ENCODE results near the gene AMDHD2.
"Not testable (repeated sequence)": the region's sequence is repeated elsewhere in the genome, so short reads cannot be mapped to it uniquely, and the experiment has no call there.

The AMDHD2 gene

GRCh38 chr16:2520097-2520783, at the start of gene AMDHD2:
Gene AMDHD2, plus strand, starts transcription at chr16:2520371. Its CDS starts 88 bp downstream, at chr16:2520459.
- peak; percentile 74 for DNase-seq

GRCh38 chr16:2470603-2471015, 49.6 kb upstream of the AMDHD2 start:
- DNase-seq, result peak; percentile 93

DNA sequence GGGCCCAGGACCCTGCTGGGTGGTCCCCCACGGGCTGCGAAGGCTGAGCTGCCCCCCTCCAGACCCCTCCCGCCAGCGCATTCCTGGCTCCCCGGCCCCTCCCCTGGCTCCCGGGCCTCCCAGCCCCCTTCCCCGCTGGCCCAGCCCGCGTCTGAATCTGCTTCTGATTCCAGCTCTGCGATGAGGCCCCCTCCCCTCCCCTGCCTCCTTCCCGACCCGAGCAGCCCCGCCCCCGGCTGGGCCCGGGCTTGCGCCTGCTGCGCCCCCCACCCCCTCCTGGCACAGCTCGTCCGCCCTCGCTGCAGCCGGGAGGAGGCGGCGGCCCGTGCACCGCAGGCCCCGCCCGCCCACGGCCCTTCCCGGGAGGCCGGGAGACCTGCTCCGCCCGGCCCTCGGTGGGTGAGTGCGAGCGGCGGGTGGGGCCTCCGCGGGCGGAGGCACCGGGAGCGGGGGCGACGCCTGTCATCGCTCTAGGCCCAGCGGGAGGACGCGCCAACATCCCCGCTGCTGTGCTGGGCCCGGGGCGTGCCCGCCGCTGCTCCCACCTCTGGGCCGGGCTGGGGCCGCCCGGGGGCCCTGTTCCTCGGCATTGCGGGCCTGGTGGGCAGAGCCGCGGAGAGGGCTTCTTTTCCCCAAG, 49.0 kb upstream of the AMDHD2 start, which contains the start of gene NTN3:
NTN3 (plus strand) TSS at position 282 of the 637 bp plus-strand sequence. CDS start 405 bp downstream, outside the sequence.
- peak; percentile 93 for DNase-seq

GRCh38 chr16:2471653-2472487, 48.3 kb upstream of the AMDHD2 start:
- DNase-seq, result no peak

DNA sequence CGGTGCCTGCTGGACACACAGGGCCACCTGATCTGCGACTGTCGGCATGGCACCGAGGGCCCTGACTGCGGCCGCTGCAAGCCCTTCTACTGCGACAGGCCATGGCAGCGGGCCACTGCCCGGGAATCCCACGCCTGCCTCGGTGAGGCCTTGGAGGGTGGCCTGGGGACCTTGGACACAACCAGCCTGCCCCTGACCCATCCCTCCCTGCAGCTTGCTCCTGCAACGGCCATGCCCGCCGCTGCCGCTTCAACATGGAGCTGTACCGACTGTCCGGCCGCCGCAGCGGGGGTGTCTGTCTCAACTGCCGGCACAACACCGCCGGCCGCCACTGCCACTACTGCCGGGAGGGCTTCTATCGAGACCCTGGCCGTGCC, 47.7 kb upstream of the AMDHD2 start:
- no peak for DNase-seq

DNA sequence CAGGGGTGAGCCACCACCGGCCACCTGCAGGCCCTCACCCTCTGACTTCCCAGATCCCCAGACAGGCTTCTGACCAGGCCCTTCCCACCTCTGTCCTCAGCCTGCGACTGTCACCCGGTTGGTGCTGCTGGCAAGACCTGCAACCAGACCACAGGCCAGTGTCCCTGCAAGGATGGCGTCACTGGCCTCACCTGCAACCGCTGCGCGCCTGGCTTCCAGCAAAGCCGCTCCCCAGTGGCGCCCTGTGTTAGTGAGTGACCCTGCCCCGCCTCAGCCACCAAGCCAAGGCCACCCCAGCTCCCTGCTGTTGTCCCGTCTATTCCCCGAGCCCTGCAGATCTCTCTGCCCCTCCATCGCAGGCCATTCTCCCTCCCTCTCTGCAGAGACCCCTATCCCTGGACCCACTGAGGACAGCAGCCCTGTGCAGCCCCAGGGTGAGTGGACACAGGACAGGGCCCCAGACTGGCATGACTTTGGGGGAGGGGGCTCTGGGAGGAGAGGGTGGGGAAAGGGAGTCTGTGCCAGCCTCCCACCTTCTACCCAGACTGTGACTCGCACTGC, 47.2 kb upstream of the AMDHD2 start:
- no peak for DNase-seq

DNA sequence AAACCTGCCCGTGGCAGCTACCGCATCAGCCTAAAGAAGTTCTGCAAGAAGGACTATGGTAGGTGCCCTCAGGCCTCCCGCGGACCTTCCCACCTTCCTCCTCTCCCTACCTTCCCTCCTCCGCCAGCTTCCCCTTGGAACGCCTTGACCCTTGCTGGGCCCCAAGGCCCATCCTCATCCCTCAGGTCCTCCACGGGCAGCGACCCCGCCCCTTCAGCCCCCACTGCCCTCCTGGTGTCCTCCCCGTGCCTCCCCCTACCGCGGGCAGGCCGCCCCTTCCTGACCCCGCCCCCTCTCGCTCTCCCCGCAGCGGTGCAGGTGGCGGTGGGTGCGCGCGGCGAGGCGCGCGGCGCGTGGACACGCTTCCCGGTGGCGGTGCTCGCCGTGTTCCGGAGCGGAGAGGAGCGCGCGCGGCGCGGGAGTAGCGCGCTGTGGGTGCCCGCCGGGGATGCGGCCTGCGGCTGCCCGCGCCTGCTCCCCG, 46.7 kb upstream of the AMDHD2 start:
- DNase-seq, result peak; percentile 53

- DNase-seq, result peak; percentile 42
Observed at GRCh38 chr16:2473999-2474876, 45.9 kb upstream of the AMDHD2 start.

DNA sequence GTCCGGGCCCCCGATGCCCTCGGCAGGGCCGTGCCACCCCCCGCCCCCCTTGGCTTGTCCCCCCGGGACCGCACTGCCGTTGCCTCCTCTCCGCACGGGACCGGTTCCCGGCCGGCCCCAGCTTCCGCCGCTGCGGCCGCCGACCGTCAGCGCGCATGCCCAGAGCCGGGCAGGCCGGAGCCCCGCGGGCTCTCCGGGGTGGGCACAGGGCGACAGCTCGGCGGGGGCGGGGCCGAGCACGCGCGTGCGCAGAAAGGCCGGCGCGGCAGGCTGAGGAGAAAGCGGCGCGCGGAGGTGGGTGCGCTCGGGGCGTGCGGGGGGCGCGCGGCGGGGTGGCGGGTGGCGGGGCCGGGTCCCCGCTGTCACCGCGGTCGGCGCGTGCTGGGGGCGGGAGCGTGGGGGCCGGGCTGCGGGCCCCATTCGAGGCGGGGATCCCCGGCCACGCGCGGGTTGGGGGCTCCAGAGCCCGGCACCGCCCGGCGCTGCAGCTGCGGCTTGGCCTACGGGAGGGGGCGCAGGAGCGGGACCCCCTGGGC, 45.2 kb upstream of the AMDHD2 start, which contains the start of gene TBC1D24:
TBC1D24 (plus strand) TSS at position 251 of the 536 bp plus-strand sequence. CDS start 21,022 bp downstream, outside the sequence.
- peak; percentile 65 for DNase-seq

DNA sequence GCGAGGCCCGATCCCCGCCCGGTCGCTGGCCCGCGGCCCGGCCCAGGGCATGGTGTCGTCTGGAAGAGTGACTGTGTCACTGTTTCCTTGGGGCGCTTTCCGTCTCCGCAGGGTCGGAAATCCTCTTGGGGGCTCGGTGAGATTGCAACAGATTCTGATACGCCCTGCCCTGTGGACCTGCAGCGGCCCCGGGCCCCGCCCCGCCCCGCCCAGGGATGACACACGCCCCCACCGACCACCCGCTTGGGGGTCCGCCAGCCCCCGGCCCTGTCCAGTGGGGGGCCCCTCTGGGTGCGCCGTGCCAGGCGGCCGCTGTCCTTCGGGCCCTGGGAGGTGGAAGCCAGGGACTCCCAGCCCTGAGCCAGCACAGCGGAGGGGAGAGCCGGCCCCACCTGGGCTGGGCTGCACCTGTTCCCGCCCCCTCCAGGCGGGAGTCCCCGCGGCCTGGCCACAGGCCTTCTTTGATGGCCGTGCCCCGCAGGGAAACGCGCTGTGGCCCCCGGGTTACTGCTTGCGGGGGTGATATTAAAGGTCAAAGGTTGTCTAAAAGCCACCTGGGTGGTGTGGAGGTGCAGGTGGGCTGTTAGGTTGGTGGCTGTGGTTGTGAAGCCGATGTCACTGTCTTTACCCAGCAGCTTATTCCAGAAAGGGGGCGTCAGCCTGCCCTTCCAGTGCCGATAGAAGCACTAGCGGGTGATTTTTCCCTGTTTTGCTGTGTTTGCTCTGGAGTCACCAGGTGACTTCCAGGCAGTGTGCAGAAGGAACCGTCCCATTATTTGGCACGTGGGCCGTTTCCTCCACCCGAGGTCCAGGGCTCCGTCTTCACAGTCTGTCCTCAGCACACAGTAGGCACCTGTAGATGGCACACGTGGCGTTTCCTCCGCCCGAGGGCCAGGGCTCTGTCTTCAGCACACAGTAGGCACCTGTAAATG, 44.5 kb upstream of the AMDHD2 start:
- DNase-seq, result no peak

GRCh38 chr16:2476345-2476720, 43.8 kb upstream of the AMDHD2 start:
- DNase-seq, result no peak

- no peak for DNase-seq
Observed at GRCh38 chr16:2476741-2477140, 43.4 kb upstream of the AMDHD2 start.

DNA sequence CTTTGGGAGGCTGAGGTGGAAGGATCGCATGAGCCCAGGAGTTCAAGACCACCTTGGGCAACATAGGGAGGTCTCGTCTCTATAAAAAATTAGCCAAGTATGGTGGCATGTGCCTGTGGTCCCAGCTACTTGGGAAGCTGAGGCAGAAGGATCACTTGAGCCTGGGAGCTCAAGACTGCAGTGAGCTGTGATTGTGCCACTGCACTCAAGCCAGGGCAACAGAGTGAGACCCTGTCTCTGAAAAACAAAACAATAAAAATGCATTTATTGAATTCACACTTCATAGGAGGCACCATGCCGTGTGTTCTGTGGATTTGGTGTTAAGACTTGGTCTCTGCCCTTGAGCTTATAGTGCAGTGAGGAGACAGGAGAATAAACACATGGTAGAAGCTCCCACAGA, 42.8 kb upstream of the AMDHD2 start:
- no peak for DNase-seq

DNA sequence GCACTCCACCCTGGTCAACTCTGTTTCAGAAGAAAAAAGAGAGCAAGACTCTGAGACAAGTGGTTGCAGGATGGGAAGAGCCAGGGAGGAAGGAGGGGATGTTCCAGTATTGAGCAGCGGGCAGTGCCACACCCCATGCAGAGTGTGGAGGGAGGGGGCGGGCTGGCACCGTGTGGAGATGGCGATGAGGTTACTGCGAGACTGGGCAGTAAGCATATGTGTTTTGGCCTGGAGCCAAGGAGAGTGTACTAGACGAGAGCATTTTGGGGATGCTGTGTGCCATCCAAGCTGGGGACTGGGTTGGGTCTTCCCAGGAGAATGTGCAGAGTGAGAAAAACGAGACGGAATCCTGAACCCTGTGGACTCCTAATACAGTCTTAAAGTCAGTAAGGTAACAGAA, 41.9 kb upstream of the AMDHD2 start:
- DNase-seq, result peak; percentile 35

DNA sequence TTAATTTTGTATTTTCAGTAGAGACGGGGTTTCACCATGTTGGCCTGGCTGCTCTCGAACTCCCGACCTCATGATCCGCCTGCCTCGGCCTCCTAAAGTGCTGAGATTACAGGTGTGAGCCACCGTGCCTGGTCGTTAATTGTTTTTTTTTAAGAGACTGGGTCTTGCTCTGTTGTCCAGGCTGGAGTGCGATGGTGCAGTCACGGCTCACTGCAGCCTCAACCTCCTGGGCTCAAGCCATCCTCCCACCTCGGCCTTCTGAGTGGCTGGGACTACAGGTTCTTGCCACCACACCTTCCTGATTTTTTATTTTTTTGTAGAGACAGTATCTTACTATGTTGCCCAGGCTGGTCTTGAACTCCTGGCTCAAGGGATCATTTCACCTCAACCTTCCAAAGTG, 40.2 kb upstream of the AMDHD2 start:
- not testable (repeated sequence) for DNase-seq

GRCh38 chr16:2480948-2481347, 39.2 kb upstream of the AMDHD2 start:
- no peak for DNase-seq

DNA sequence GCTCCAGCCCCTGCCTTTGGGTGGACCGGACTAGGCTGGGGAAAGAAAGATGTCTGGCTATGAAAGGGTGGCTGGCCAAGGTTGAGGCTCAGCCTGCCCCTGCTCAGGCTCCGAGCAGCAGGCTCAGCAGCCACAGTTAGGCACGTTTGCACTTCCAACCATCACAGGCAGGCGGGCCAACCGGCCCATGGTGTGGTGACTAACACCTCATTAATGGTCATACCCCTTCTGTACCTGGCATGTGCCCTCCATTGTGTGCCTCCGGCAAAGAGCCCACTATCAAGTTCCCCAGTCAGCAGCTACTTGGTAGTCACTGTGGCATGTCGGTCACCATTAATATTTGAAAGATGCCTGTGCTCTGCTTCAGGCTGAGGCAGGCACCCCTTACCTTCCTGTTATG, 38.5 kb upstream of the AMDHD2 start:
- peak; percentile 22 for DNase-seq

DNA sequence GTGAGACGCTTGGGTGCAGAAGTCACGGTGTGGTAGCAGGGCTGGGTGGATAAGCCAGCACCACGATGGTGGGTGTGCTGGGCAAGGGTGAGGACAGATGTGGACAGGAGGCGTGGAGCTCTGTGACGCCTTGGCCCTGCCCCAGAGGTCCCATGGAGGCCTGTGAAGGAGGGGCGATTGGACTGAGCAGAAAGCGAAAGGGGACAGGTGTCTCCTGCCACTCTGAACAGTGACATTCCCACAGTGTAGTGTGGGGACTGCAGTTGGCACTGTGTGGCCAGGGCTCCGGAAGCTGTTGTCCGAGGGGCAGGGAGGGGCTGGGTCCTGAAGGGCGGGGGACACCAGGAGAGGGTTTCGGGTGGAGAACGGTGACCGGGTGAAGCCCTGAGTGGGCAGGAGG, 37.9 kb upstream of the AMDHD2 start:
- no peak for DNase-seq

DNA sequence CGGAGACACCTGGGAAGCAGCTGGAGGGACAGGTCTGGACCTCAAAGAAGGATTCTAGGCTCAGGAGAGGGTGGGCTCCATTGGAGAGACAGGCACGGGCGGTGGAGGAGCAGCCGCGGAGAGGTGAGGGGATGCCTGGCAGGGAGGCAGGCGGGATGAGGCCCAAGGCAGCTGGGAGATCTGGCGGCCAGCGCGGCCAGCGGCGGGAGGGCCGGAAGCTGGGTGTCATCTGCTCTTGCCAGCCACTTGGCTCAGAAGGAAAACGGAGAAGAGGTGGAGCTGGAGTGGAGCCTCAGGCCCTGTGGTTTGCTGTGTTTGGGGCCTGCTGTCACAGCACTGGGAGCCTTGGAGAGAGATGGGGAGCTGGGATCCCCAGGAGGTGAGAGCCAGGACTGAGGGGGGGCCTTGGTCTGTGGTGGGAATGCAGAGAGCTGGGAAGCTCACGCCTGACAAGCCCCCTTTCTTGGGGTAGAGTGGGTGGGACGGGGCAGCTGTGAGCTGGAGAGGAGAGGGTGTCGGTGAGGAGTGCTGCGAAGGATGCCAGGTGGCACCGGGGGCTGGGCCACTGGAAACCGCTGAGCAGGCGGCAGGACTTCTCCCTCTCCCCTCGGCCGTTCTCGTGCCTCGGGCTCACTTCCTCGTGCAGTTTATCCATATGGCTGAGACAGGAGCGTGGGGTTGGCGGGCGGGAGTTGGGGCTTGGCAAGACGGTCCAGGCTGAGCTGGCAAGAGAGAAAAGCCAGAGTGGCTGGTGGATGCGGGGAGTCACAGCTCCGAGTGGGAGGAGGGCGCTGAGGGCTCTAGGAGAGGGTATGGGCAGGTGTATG, 37.2 kb upstream of the AMDHD2 start:
- peak; percentile 90 for DNase-seq
